ENCODE data around the gene RASA3. TPM values are rescaled to one million over a fixed set of nuclear protein-coding genes. Genes with fewer than 3 reads are reported as not detected.

The RASA3 gene
- total and polyA plus RNA-seq, 10 of the 15 experiments (the other 5 are each of a cell fraction or from before 2014, with no cell fraction given), result 0.79 to 33.9 (median 17.6) TPM

DNA sequence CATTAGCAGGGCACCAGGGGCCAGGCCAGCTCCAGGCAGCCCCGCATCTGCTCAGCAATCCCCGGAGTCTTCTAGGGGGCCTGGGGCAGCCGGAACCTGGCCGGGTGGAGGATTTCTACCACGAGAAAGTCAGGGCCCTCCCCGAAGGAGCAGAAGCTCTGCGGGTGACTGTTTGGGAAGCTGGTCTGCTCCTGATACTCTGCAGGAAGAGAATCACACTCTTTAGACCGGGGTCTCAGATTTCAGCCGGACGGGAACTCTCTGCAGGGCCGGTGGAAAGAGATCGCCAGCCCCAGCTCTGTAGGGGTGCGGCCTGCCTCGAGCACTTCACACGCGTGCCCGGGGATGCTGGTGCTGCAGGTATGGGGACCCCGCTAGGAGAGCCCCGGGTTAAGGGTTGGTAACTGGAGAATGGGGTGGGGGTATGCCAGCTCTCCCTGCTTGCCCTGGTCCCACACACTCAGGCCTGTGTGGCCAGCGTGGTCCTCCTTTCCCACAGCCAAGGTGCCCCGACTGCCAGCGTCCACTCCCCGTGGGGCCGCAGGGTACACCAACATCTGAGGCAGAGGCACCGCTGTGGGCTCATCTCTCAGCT is 20.1 kb downstream of the RASA3 start:
- POLR2A ChIA-PET, result no interaction called here
- Histone ChIP-seq H2AFZ (ENCODE audit: control insufficient read depth, low read depth, low read length) (no peak overlapping the region), H3K9me3 (replicated peaks; ENCODE audit: control insufficient read depth, insufficient read depth, low read length) (no peaks in the 10 kb centered on the region), H4K20me1 (ENCODE audit: control insufficient read depth, insufficient read depth) (no peaks in the 10 kb centered on the region), H3K4me1 (ENCODE audit: control insufficient read depth, insufficient read depth, low read length) (peaks cover 9% of the 10 kb centered on the region), H3K36me3 (ENCODE audit: control insufficient read depth in 2 of 2, insufficient read depth in 2 of 2, low read length in 1 of 2) (peaks cover 0 to 10% of the 10 kb centered on the region in 2 experiments; a peak in 2 of 4 replicates), H3K27ac (ENCODE audit: control insufficient read depth, insufficient read depth) (no peak overlapping the region), H3K4me2 (ENCODE audit: control insufficient read depth, insufficient read depth) (no peak overlapping the region), H3K27me3 (replicated peaks in 1 of 2; ENCODE audit: control insufficient read depth in 2 of 2, insufficient read depth in 2 of 2, low read length in 1 of 2) (no peaks in the 10 kb centered on the region), H3K4me3 (no peak overlapping the region), H3K79me2 (ENCODE audit: control insufficient read depth, insufficient read depth, low read length) (peaks cover 2% of the 10 kb centered on the region), H3K9ac (ENCODE audit: control insufficient read depth, insufficient read depth, low read length) (no peak overlapping the region)
- WGBS (ENCODE audit: insufficient coverage, insufficient replicate concordance, low lambda C conversion rate, missing lambda C conversion rate), result 88% methylated on average over 25 of the region's 25 CpGs
- SMC1A ChIA-PET (ENCODE audit: uncharacterized antibody, unreplicated experiment), result no interaction called here
- ATAC-seq, result no peak
- CTCF ChIA-PET, result no interaction called here
- FAIRE-seq, result no peak
- RAD21 ChIA-PET (ENCODE audit: unreplicated experiment), result no interaction called here
- in situ Hi-C loops (cut with MboI), result no loop called here
- intact Hi-C loops (cut with micrococcal nuclease; ENCODE audit: unreplicated experiment), result no loop called here
- TF ChIP-seq FOS (IDR thresholded peaks at IDR 0.05; ENCODE audit: borderline replicate concordance, extremely low read depth, insufficient read length) (no peak), RUNX3 (IDR thresholded peaks at IDR 0.05; ENCODE audit: low read length) (no peak), NFYA (IDR thresholded peaks at IDR 0.05; ENCODE audit: borderline replicate concordance, low read depth, low read length) (no peak), HDGF (IDR thresholded peaks at IDR 0.05) (no peak), TAF1 (IDR thresholded peaks at IDR 0.05; ENCODE audit: borderline replicate concordance, low read depth, low read length) (no peak)
- TF ChIP-seq, protein P1, sequence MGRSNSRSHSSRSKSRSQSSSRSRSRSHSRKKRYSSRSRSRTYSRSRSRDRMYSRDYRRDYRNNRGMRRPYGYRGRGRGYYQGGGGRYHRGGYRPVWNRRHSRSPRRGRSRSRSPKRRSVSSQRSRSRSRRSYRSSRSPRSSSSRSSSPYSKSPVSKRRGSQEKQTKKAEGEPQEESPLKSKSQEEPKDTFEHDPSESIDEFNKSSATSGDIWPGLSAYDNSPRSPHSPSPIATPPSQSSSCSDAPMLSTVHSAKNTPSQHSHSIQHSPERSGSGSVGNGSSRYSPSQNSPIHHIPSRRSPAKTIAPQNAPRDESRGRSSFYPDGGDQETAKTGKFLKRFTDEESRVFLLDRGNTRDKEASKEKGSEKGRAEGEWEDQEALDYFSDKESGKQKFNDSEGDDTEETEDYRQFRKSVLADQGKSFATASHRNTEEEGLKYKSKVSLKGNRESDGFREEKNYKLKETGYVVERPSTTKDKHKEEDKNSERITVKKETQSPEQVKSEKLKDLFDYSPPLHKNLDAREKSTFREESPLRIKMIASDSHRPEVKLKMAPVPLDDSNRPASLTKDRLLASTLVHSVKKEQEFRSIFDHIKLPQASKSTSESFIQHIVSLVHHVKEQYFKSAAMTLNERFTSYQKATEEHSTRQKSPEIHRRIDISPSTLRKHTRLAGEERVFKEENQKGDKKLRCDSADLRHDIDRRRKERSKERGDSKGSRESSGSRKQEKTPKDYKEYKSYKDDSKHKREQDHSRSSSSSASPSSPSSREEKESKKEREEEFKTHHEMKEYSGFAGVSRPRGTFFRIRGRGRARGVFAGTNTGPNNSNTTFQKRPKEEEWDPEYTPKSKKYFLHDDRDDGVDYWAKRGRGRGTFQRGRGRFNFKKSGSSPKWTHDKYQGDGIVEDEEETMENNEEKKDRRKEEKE (IDR thresholded peaks at IDR 0.05), result no peak
- DNase-seq (ENCODE audit: low read depth, low spot score), result no peak
- no TSS peak for BruUV-seq (replicated peaks)

Data from GM12878 (cell line).